CD8-positive, alpha-beta memory T cell (primary cell): ENCODE data around the gene STXBP2. TPM values are rescaled to one million over a fixed set of nuclear protein-coding genes. Genes with fewer than 3 reads are reported as not detected.

Experiments used
- CTCF ChIA-PET: fragments of 350-600 bp; sonication (Branson Sonifier 250); formaldehyde crosslinking; loops from one replicate; lab custom pipeline; 2021; ENCODE audit warnings: antibody characterized with exemption; lab: Charles Lee
- POLR2A ChIA-PET: fragments of 350-600 bp; sonication (Branson Sonifier 250); formaldehyde crosslinking; loops from one replicate; lab custom pipeline; 2021; ENCODE audit warnings: antibody characterized with exemption; lab: Charles Lee
- DNase-seq, 5 donors: peaks; one replicate each; pipeline versions ENCODE4 v3.0.0 to v3.0.0-alpha.2; 2020 to 2022; ENCODE audit warnings: mixed read lengths in 1 of 5
- H3K27ac ChIP-seq: one replicate; pipeline ENCODE4 v1.7.0; 2013; ENCODE audit warnings: low read depth, mild to moderate bottlenecking, low read length, moderate library complexity
- H3K27me3 ChIP-seq: 2 replicates; pipeline ENCODE4 v1.7.0; 2013; ENCODE audit warnings: low read length, mild to moderate bottlenecking; ENCODE audit not compliant: insufficient read depth, poor library complexity, severe bottlenecking
- H3K36me3 ChIP-seq: 2 replicates; pipeline ENCODE4 v1.7.0; 2013; ENCODE audit warnings: mild to moderate bottlenecking, low read length, moderate library complexity; ENCODE audit not compliant: insufficient read depth
- H3K4me1 ChIP-seq: 2 replicates; pipeline ENCODE4 v1.7.0; 2013; ENCODE audit warnings: mild to moderate bottlenecking, low read length, moderate library complexity; ENCODE audit not compliant: insufficient read depth
- H3K4me3 ChIP-seq: 2 replicates; pipeline ENCODE4 v1.7.0; 2013; ENCODE audit warnings: mild to moderate bottlenecking, low read length
- H3K9me3 ChIP-seq: 2 replicates; pipeline ENCODE4 v1.7.0; 2013; ENCODE audit warnings: mild to moderate bottlenecking, low read length
- H3K27ac Mint-ChIP-seq, 8 donors: one replicate each; pipeline ENCODE4 v1.8.0; 2020 to 2021; ENCODE audit warnings: mixed read lengths in 8 of 8, mild to moderate bottlenecking in 6 of 8, inconsistent platforms in 3 of 8, moderate library complexity in 3 of 8
- H3K27me3 Mint-ChIP-seq, 2 donors: one replicate each; pipeline ENCODE4 v1.8.0; 2020 to 2021; ENCODE audit warnings: mixed read lengths in 2 of 2, mild to moderate bottlenecking in 1 of 2, moderate library complexity in 1 of 2
- H3K36me3 Mint-ChIP-seq, 3 donors: one replicate each; pipeline ENCODE4 v1.8.0; 2020 to 2021; ENCODE audit warnings: mixed read lengths in 3 of 3, inconsistent platforms in 1 of 3, mild to moderate bottlenecking in 1 of 3
- H3K4me1 Mint-ChIP-seq, 3 donors: one replicate each; pipeline ENCODE4 v1.8.0; 2020 to 2021; ENCODE audit warnings: mixed read lengths in 3 of 3, inconsistent platforms in 1 of 3, mild to moderate bottlenecking in 1 of 3
- H3K4me3 Mint-ChIP-seq, 7 donors: one replicate each; pipeline ENCODE4 v1.8.0; 2020 to 2021; ENCODE audit warnings: mixed read lengths in 7 of 7, mild to moderate bottlenecking in 6 of 7, moderate library complexity in 4 of 7, inconsistent platforms in 2 of 7
- H3K9me3 Mint-ChIP-seq, 5 donors: one replicate each; pipeline ENCODE4 v1.8.0; 2020 to 2022; ENCODE audit warnings: mixed read lengths in 5 of 5, mild to moderate bottlenecking in 3 of 5, moderate library complexity in 2 of 5, inconsistent platforms in 1 of 5
- polyA plus RNA-seq: library from polyadenylated mRNA; unstranded; fragments of 300-500 nt; fragmentation: Illumina TruSeq; gene quantifications from one replicate; pipeline ENCODE4 v1.2.3, GENCODE V29; 2021
- total RNA-seq, 2 experiments: library from RNA; stranded (reverse); gene quantifications; one replicate each; pipeline ENCODE4 v1.2.3, GENCODE V29; 2021

Gene STXBP2
- total and polyA plus RNA-seq, 3 experiments from 2014 or later = 75.2 to 80.5 (median 80.1) TPM

DNA sequence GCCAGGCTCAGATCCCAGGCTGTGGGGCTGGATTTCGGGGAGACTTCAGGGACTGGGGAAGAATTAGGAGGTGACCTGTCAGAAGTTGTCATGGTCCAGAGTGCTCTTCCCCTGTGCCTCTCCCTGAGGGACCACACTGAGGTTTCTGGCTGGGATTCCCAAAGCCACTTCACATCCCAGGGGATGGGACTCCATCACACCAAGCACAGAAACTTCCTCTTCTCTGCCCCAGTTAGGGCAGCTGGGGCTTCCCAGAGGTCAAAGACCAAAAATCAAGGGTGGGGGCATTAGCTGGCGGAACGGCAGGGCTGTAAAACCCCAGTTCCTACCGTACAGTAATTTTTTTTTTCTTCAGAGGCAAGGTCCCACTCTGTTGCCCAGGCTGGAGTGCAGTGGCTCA lies 57.6 kb downstream of the STXBP2 start:
- H3K36me3 ChIP-seq = no peaks in the 10 kb centered on the region
- POLR2A ChIA-PET = no interaction called here
- H3K27me3 ChIP-seq = no peaks in the 10 kb centered on the region
- peaks cover 0 to 12% (median under 1%) of the 10 kb centered on the region in 3 donors for H3K4me1 Mint-ChIP-seq
- CTCF ChIA-PET = no interaction called here
- peaks cover 11% of the 10 kb centered on the region for H3K4me1 ChIP-seq
- H3K9me3 Mint-ChIP-seq = no peaks in the 10 kb centered on the region
- H3K27me3 Mint-ChIP-seq = peaks cover 13 to 20% of the 10 kb centered on the region in 2 donors
- H3K4me3 Mint-ChIP-seq = no peak overlapping the region
- no peak overlapping the region for H3K27ac ChIP-seq
- H3K4me3 ChIP-seq = no peak overlapping the region
- H3K9me3 ChIP-seq = peaks cover 16% of the 10 kb centered on the region
- peak overlapping the region in 1 of 8 donors; percentile 10 for H3K27ac Mint-ChIP-seq
- DNase-seq = no peak
- H3K36me3 Mint-ChIP-seq = no peaks in the 10 kb centered on the region

Other genes with a start within 250 kb of the STXBP2 start
- under 1 TPM; 0.94 to 0.95 TPM for gene PEX11G, start 148.1 kb upstream of the STXBP2 start, total RNA-seq
- gene PEX11G, start 148.1 kb upstream of the STXBP2 start, polyA plus RNA-seq = 1.7 TPM
- 1 to 10 TPM; 7.6 to 8.9 TPM for gene ZNF358, start 121.0 kb upstream of the STXBP2 start, total RNA-seq
- gene ZNF358, start 121.0 kb upstream of the STXBP2 start, polyA plus RNA-seq = 2.5 TPM
- gene MCOLN1, start 114.5 kb upstream of the STXBP2 start, total RNA-seq = 10 to 100 TPM; 19.4 to 19.6 TPM
- gene MCOLN1, start 114.5 kb upstream of the STXBP2 start, polyA plus RNA-seq = 11.6 TPM
- gene PNPLA6, start 101.4 kb upstream of the STXBP2 start, total RNA-seq = 100 to 1,000 TPM; 112 to 117 TPM
- gene PNPLA6, start 101.4 kb upstream of the STXBP2 start, polyA plus RNA-seq = 17.1 TPM
- gene CAMSAP3, start 41.2 kb upstream of the STXBP2 start, total RNA-seq = under 1 TPM; 0.24 to 0.31 TPM
- 0.07 TPM for gene CAMSAP3, start 41.2 kb upstream of the STXBP2 start, polyA plus RNA-seq
- 10 to 100 TPM; 46.0 to 47.6 TPM for gene XAB2, start 7.6 kb upstream of the STXBP2 start, total RNA-seq
- gene XAB2, start 7.6 kb upstream of the STXBP2 start, polyA plus RNA-seq = 8.8 TPM
- gene PET100, start 7.3 kb upstream of the STXBP2 start, total RNA-seq = 100 to 1,000 TPM; 110 TPM
- 297 TPM for gene PET100, start 7.3 kb upstream of the STXBP2 start, polyA plus RNA-seq
- gene PCP2, start 3.4 kb upstream of the STXBP2 start, total RNA-seq = under 1 TPM; 0.48 to 0.91 TPM
- not detected for gene PCP2, start 3.4 kb upstream of the STXBP2 start, polyA plus RNA-seq
- not detected for gene RETN, start 31.9 kb downstream of the STXBP2 start, total RNA-seq
- gene RETN, start 31.9 kb downstream of the STXBP2 start, polyA plus RNA-seq = 1.2 TPM
- not detected for gene MCEMP1, start 40.0 kb downstream of the STXBP2 start, total RNA-seq
- gene MCEMP1, start 40.0 kb downstream of the STXBP2 start, polyA plus RNA-seq = not detected
- 10 to 100 TPM; 63.5 to 70.1 TPM for gene TRAPPC5, start 43.7 kb downstream of the STXBP2 start, total RNA-seq
- gene TRAPPC5, start 43.7 kb downstream of the STXBP2 start, polyA plus RNA-seq = 155 TPM
- gene FCER2, start 65.0 kb downstream of the STXBP2 start, total RNA-seq = 1 to 10 TPM in 1 of 2 experiments, under 1 TPM in 1; 0.96 to 1.6 TPM
- gene FCER2, start 65.0 kb downstream of the STXBP2 start, polyA plus RNA-seq = not detected
- gene CLEC4G, start 95.0 kb downstream of the STXBP2 start, total RNA-seq = not detected
- not detected for gene CLEC4G, start 95.0 kb downstream of the STXBP2 start, polyA plus RNA-seq
- gene CD209, start 110.4 kb downstream of the STXBP2 start, total RNA-seq = under 1 TPM; 0.16 to 0.28 TPM
- gene CD209, start 110.4 kb downstream of the STXBP2 start, polyA plus RNA-seq = not detected
- gene CLEC4M, start 126.1 kb downstream of the STXBP2 start, total RNA-seq = not detected
- not detected for gene CLEC4M, start 126.1 kb downstream of the STXBP2 start, polyA plus RNA-seq
- gene EVI5L, start 193.1 kb downstream of the STXBP2 start, total RNA-seq = 1 to 10 TPM; 6.7 to 7.4 TPM
- gene EVI5L, start 193.1 kb downstream of the STXBP2 start, polyA plus RNA-seq = 2.9 TPM
- not detected for gene PRR36, start 237.3 kb downstream of the STXBP2 start, total RNA-seq
- not detected for gene PRR36, start 237.3 kb downstream of the STXBP2 start, polyA plus RNA-seq